H9 (cell line): Measurements from ENCODE around the gene RPL29. TPM values are rescaled to one million over a fixed set of nuclear protein-coding genes. Genes with fewer than 3 reads are reported as not detected.

ENCODE experiments used
- DNase-seq: peaks from one replicate; pipeline ENCODE4 v3.0.0-alpha.2; 2017
- H2AFZ ChIP-seq: one replicate; pipeline ENCODE4 v1.6.1; 2013; ENCODE audit warnings: mild to moderate bottlenecking, low read length, control low read depth, moderate library complexity
- H2AK5ac ChIP-seq: 2 replicates; pipeline ENCODE4 v1.6.1; 2013; ENCODE audit warnings: low read length, control low read depth, mixed read lengths; ENCODE audit not compliant: insufficient read length
- H2BK120ac ChIP-seq: one replicate; pipeline ENCODE4 v1.6.1; 2013; ENCODE audit warnings: low read depth, mild to moderate bottlenecking, low read length, control low read depth, inconsistent platforms; ENCODE audit not compliant: poor library complexity, severe bottlenecking
- H2BK12ac ChIP-seq: 2 replicates; pipeline ENCODE4 v1.6.1; 2013; ENCODE audit warnings: low read length, control low read depth, mixed read lengths, low read depth; ENCODE audit not compliant: insufficient read length
- H2BK15ac ChIP-seq: 2 replicates; pipeline ENCODE4 v1.6.1; 2013; ENCODE audit warnings: low read depth, low read length, control low read depth
- H2BK20ac ChIP-seq: one replicate; pipeline ENCODE4 v1.6.1; 2013; ENCODE audit warnings: low read depth, mild to moderate bottlenecking, low read length, control low read depth, inconsistent platforms; ENCODE audit not compliant: poor library complexity, severe bottlenecking
- H2BK5ac ChIP-seq: 2 replicates; pipeline ENCODE4 v1.6.1; 2013; ENCODE audit warnings: low read length, control low read depth, mixed read lengths; ENCODE audit not compliant: insufficient read length
- H3K14ac ChIP-seq: 2 replicates; pipeline ENCODE4 v1.6.1; 2013; ENCODE audit warnings: low read length, control low read depth; ENCODE audit not compliant: insufficient read depth
- H3K18ac ChIP-seq: 2 replicates; pipeline ENCODE4 v1.6.1; 2013; ENCODE audit warnings: low read depth, mild to moderate bottlenecking, mixed read lengths, low read length, control low read depth; ENCODE audit not compliant: insufficient read length
- H3K23ac ChIP-seq: 2 replicates; pipeline ENCODE4 v1.6.1; 2013; ENCODE audit warnings: low read length, control low read depth, mixed read lengths, low read depth; ENCODE audit not compliant: insufficient read length
- H3K23me2 ChIP-seq: 2 replicates; pipeline ENCODE4 v1.6.1; 2013; ENCODE audit warnings: low read depth, mild to moderate bottlenecking, mixed read lengths, low read length, control low read depth; ENCODE audit not compliant: insufficient read length, poor library complexity, severe bottlenecking
- H3K27ac ChIP-seq: 2 replicates; pipeline ENCODE4 v1.5.1; 2013; ENCODE audit warnings: low read length, control low read depth, mixed read lengths, low read depth; ENCODE audit not compliant: insufficient read length
- H3K27me3 ChIP-seq: 2 replicates; pipeline ENCODE4 v1.6.1; 2013; ENCODE audit warnings: low read length, control low read depth, inconsistent platforms; ENCODE audit not compliant: insufficient read depth
- H3K4ac ChIP-seq: 2 replicates; pipeline ENCODE4 v1.6.1; 2013; ENCODE audit warnings: low read depth, mild to moderate bottlenecking, control low read depth, inconsistent platforms, low read length, moderate library complexity
- H3K4me1 ChIP-seq: 2 replicates; pipeline ENCODE4 v1.6.1; 2013; ENCODE audit warnings: low read length, control low read depth, inconsistent platforms; ENCODE audit not compliant: insufficient read depth
- H3K4me2 ChIP-seq: 2 replicates; pipeline ENCODE4 v1.6.1; 2013; ENCODE audit warnings: low read length, control low read depth, mixed read lengths; ENCODE audit not compliant: insufficient read length, insufficient read depth
- H3K56ac ChIP-seq: 2 replicates; pipeline ENCODE4 v1.6.1; 2013; ENCODE audit warnings: low read depth, mild to moderate bottlenecking, mixed read lengths, low read length, control low read depth; ENCODE audit not compliant: insufficient read length
- H3K79me1 ChIP-seq: 2 replicates; pipeline ENCODE4 v1.6.1; 2013; ENCODE audit warnings: low read depth, mild to moderate bottlenecking, moderate library complexity, low read length, control low read depth, inconsistent platforms; ENCODE audit not compliant: insufficient read depth, poor library complexity, severe bottlenecking
- H3K79me2 ChIP-seq: 2 replicates; pipeline ENCODE4 v1.6.1; 2013; ENCODE audit warnings: low read length, control low read depth, inconsistent platforms; ENCODE audit not compliant: insufficient read depth
- H3K9ac ChIP-seq: 2 replicates; pipeline ENCODE4 v1.6.1; 2013; ENCODE audit warnings: low read length, control low read depth, mixed read lengths; ENCODE audit not compliant: insufficient read length; ENCODE audit errors: extremely low read depth
- H3K9me3 ChIP-seq: one replicate; pipeline ENCODE4 v1.6.1; 2013; ENCODE audit warnings: low read depth, low read length, inconsistent platforms; ENCODE audit not compliant: control insufficient read depth
- H3T11ph ChIP-seq: one replicate; pipeline ENCODE4 v1.6.1; 2013; ENCODE audit warnings: mild to moderate bottlenecking, low read length, control low read depth, inconsistent platforms
- H4K20me1 ChIP-seq: one replicate; pipeline ENCODE4 v1.6.1; 2013; ENCODE audit not compliant: control insufficient read depth, insufficient read length, insufficient read depth
- H4K5ac ChIP-seq: 2 replicates; pipeline ENCODE4 v1.6.1; 2013; ENCODE audit warnings: low read depth, mild to moderate bottlenecking, mixed read lengths, low read length, control low read depth; ENCODE audit not compliant: insufficient read length
- H4K8ac ChIP-seq: replicated peaks from 2 replicates; pipeline ENCODE4 v1.6.1; 2013; ENCODE audit warnings: low read length, control low read depth, mixed read lengths, low read depth; ENCODE audit not compliant: insufficient read length
- H4K91ac ChIP-seq: 2 replicates; pipeline ENCODE4 v1.6.1; 2013; ENCODE audit warnings: low read depth, mild to moderate bottlenecking, moderate library complexity, mixed read lengths, low read length, control low read depth; ENCODE audit not compliant: insufficient read length
- H3K27ac Mint-ChIP-seq, 3 experiments: 2 replicates in 2 of 3; 3 replicates in 1 of 3; pipeline ENCODE4 v1.8.0; 2020 to 2021; ENCODE audit warnings: mixed read lengths in 3 of 3, mild to moderate bottlenecking in 1 of 3, moderate library complexity in 1 of 3
- H3K27me3 Mint-ChIP-seq: 2 replicates; pipeline ENCODE4 v1.8.0; 2021; ENCODE audit warnings: low read depth, mild to moderate bottlenecking, moderate library complexity, mixed read lengths
- H3K36me3 Mint-ChIP-seq, 3 experiments: 2 replicates in 2 of 3; 3 replicates in 1 of 3; pipeline ENCODE4 v1.8.0; 2020 to 2021; ENCODE audit warnings: low read depth in 3 of 3, mixed read lengths in 3 of 3; ENCODE audit not compliant: insufficient read depth in 1 of 3
- H3K4me1 Mint-ChIP-seq, 2 experiments: 2 replicates each; pipeline ENCODE4 v1.8.0; 2020; ENCODE audit warnings: mixed read lengths in 2 of 2
- H3K4me3 Mint-ChIP-seq, 2 experiments: 2 replicates in 1 of 2; 3 replicates in 1 of 2; pipeline ENCODE4 v1.8.0; 2020 to 2021; ENCODE audit warnings: mild to moderate bottlenecking in 2 of 2, mixed read lengths in 2 of 2, moderate library complexity in 1 of 2
- H3K9me3 Mint-ChIP-seq, 2 experiments: 2 replicates in 1 of 2; 3 replicates in 1 of 2; pipeline ENCODE4 v1.8.0; 2020; ENCODE audit warnings: mild to moderate bottlenecking in 2 of 2, mixed read lengths in 2 of 2, moderate library complexity in 1 of 2
- CTCF ChIP-seq: fragments of 200-600 bp; sonication (generic); conservative IDR thresholded peaks from 3 replicates; pipeline ENCODE4 v1.8.0; 2021; ENCODE audit warnings: antibody characterized with exemption, mild to moderate bottlenecking
- WGBS: extraction: QIAGEN DNeasy Blood & Tissue Kit; methylation state at CpG from one replicate; pipeline ENCODE4 v1.1.7; 2013; ENCODE audit warnings: missing lambda C conversion rate, low lambda C conversion rate, mixed read lengths; ENCODE audit not compliant: insufficient read length; ENCODE audit errors: extremely low coverage; 5-methylcytosine and 5-hydroxymethylcytosine counted together
- total RNA-seq: library from RNA; stranded (reverse); gene quantifications from 2 replicates; pipeline ENCODE4 v1.2.1, GENCODE V29; 2021

RPL29 gene
- total RNA-seq, 1 experiment from 2014 or later, result 1,592 TPM

- H2AK5ac ChIP-seq, result no peak overlapping the region
- no peak overlapping the region for H3K23ac ChIP-seq
- no peak overlapping the region for H2BK20ac ChIP-seq
- H4K5ac ChIP-seq, result no peak overlapping the region
- H2AFZ ChIP-seq, result no peak overlapping the region
- H3K9me3 ChIP-seq, result no peaks in the 10 kb centered on the region
- no peak overlapping the region for H3T11ph ChIP-seq
- peaks cover 14 to 22% of the 10 kb centered on the region in 2 experiments for H3K4me1 Mint-ChIP-seq
- no peaks in the 10 kb centered on the region for H3K79me1 ChIP-seq
- no peaks in the 10 kb centered on the region; a peak in 3 of 7 replicates for H3K36me3 Mint-ChIP-seq
- H3K9me3 Mint-ChIP-seq, result no peaks in the 10 kb centered on the region
- no peak overlapping the region for H3K4ac ChIP-seq
- no CpG with 5 or more reads among the region's 46 CpGs for WGBS
- peak overlapping the region; percentile 64 for H3K4me2 ChIP-seq
- H2BK120ac ChIP-seq, result no peak overlapping the region
- H3K27me3 Mint-ChIP-seq, result peaks cover 34% of the 10 kb centered on the region
- H3K18ac ChIP-seq, result no peak overlapping the region
- H3K27me3 ChIP-seq, result peaks cover 7% of the 10 kb centered on the region; the same call in 1 of the 2 replicates
- H3K9ac ChIP-seq, result no peak overlapping the region
- no peak overlapping the region for H2BK15ac ChIP-seq
- no peak overlapping the region for H4K91ac ChIP-seq
- no peak overlapping the region for H2BK5ac ChIP-seq
- no peak overlapping the region for H4K8ac ChIP-seq
- peaks cover 9% of the 10 kb centered on the region; the same call in 1 of the 2 replicates for H3K4me1 ChIP-seq
- peaks cover 10% of the 10 kb centered on the region for H3K23me2 ChIP-seq
- H3K14ac ChIP-seq, result no peak overlapping the region
- H4K20me1 ChIP-seq, result peaks cover 3% of the 10 kb centered on the region
- no peak overlapping the region for H3K27ac Mint-ChIP-seq
- TF ChIP-seq CTCF, result no peak
- no peaks in the 10 kb centered on the region for H3K79me2 ChIP-seq
- H3K56ac ChIP-seq, result no peak overlapping the region
- no peak overlapping the region for H3K27ac ChIP-seq
- peak; percentile 65 for DNase-seq
- H3K4me3 Mint-ChIP-seq, result peak overlapping the region; percentile 58 to 72
- no peak overlapping the region for H2BK12ac ChIP-seq
Measured at GRCh38 chr3:51975852-51976549, 19.7 kb downstream of the RPL29 start.
